ENCODE data around the gene SLC5A10. TPM values are rescaled to one million over a fixed set of nuclear protein-coding genes. Genes with fewer than 3 reads are reported as not detected.

SLC5A10 gene
- total RNA-seq, 1 donor from 2014 or later, result 0.14 TPM

- H3K9ac ChIP-seq (ENCODE audit: low read length), result no peak overlapping the region
- Mint-ChIP-seq H3K36me3 (ENCODE audit: low read depth, unreplicated experiment) (peaks cover 23% of the 10 kb centered on the region), H3K9me3 (ENCODE audit: unreplicated experiment) (no peaks in the 10 kb centered on the region), H3K4me3 (ENCODE audit: unreplicated experiment) (no peak overlapping the region), H3K27ac (ENCODE audit: unreplicated experiment) (no peak overlapping the region), H3K27me3 (ENCODE audit: low read depth, unreplicated experiment) (peaks cover 2% of the 10 kb centered on the region), H3K4me1 (ENCODE audit: low read depth, unreplicated experiment) (no peaks in the 10 kb centered on the region)
- no peak overlapping the region for H3K4me3 ChIP-seq (ENCODE audit: insufficient read depth, low read depth, low read length)
- no peak overlapping the region for H3K27ac ChIP-seq (ENCODE audit: low read depth, low read length)
- FAIRE-seq (no peak), DNase-seq (ENCODE audit: low read depth) (no peak)
- TF ChIP-seq EZH2 (IDR thresholded peaks at IDR 0.05; ENCODE audit: insufficient read depth, low read length), result no peak
- TF ChIP-seq CTCF (IDR thresholded peaks at IDR 0.05; ENCODE audit: insufficient read depth, low read depth, low read length), result no peak
- H3K36me3 ChIP-seq (ENCODE audit: insufficient read depth, low read length), result peaks cover 10% of the 10 kb centered on the region
- no peak overlapping the region for H3K4me2 ChIP-seq (ENCODE audit: low read length)
- no peaks in the 10 kb centered on the region for H4K20me1 ChIP-seq (ENCODE audit: insufficient read depth, low read length)
- no peak overlapping the region for H2AFZ ChIP-seq (ENCODE audit: low read depth, low read length)
- H3K9me3 ChIP-seq (ENCODE audit: insufficient read depth, low read depth, low read length), result no peaks in the 10 kb centered on the region
- H3K4me1 ChIP-seq (ENCODE audit: insufficient read depth, low read length), result no peaks in the 10 kb centered on the region
- H3K79me2 ChIP-seq (ENCODE audit: insufficient read depth, low read length), result no peaks in the 10 kb centered on the region
- no peaks in the 10 kb centered on the region for H3K27me3 ChIP-seq (ENCODE audit: insufficient read depth, low read length)
These were observed 18.6 kb upstream of the SLC5A10 start for GRCh38 chr17:18933102-18934058.

- peaks cover 1% of the 10 kb centered on the region for H3K36me3 Mint-ChIP-seq (ENCODE audit: low read depth, unreplicated experiment)
- FAIRE-seq (no peak), DNase-seq (ENCODE audit: low read depth) (no peak)
- peaks cover 7% of the 10 kb centered on the region for H3K27me3 ChIP-seq (ENCODE audit: insufficient read depth, low read length)
- H3K27me3 Mint-ChIP-seq (ENCODE audit: low read depth, unreplicated experiment), result peaks cover 2% of the 10 kb centered on the region
- H2AFZ ChIP-seq (ENCODE audit: low read depth, low read length), result no peak overlapping the region
- TF ChIP-seq CTCF (IDR thresholded peaks at IDR 0.05; ENCODE audit: insufficient read depth, low read depth, low read length), result no peak
- TF ChIP-seq EZH2 (IDR thresholded peaks at IDR 0.05; ENCODE audit: insufficient read depth, low read length), result no peak
- no peaks in the 10 kb centered on the region for H4K20me1 ChIP-seq (ENCODE audit: insufficient read depth, low read length)
- no peak overlapping the region for H3K27ac ChIP-seq (ENCODE audit: low read depth, low read length)
- no peaks in the 10 kb centered on the region for H3K36me3 ChIP-seq (ENCODE audit: insufficient read depth, low read length)
- H3K4me1 Mint-ChIP-seq (ENCODE audit: low read depth, unreplicated experiment), result no peaks in the 10 kb centered on the region
- no peak overlapping the region for H3K4me3 Mint-ChIP-seq (ENCODE audit: unreplicated experiment)
- H3K4me3 ChIP-seq (ENCODE audit: insufficient read depth, low read depth, low read length), result no peak overlapping the region
- H3K9me3 ChIP-seq (ENCODE audit: insufficient read depth, low read depth, low read length), result no peaks in the 10 kb centered on the region
- no peak overlapping the region for H3K27ac Mint-ChIP-seq (ENCODE audit: unreplicated experiment)
- no peak overlapping the region for H3K4me2 ChIP-seq (ENCODE audit: low read length)
- H3K9me3 Mint-ChIP-seq (ENCODE audit: unreplicated experiment), result no peaks in the 10 kb centered on the region
- no peak overlapping the region for H3K9ac ChIP-seq (ENCODE audit: low read length)
- H3K4me1 ChIP-seq (ENCODE audit: insufficient read depth, low read length), result no peaks in the 10 kb centered on the region
- no peaks in the 10 kb centered on the region for H3K79me2 ChIP-seq (ENCODE audit: insufficient read depth, low read length)
These were observed 13.8 kb upstream of the SLC5A10 start for GRCh38 chr17:18937981-18938691.
